Loucy (cell line): Measurements from ENCODE around the gene UBFD1.
A peak's percentile ranks its signal among the peaks of the same experiment; 100 is the strongest.

Experiments used
- H2AFZ ChIP-seq: fragments of 200-600 bp; sonication (generic); 2 replicates; pipeline ENCODE4 v1.6.0; 2016; ENCODE audit warnings: antibody characterized with exemption, mild to moderate bottlenecking, low read length, moderate library complexity
- H3F3A ChIP-seq: fragments of 200-600 bp; 2 replicates; pipeline ENCODE4 v1.6.0; 2016; ENCODE audit warnings: antibody characterized with exemption, low read depth, mild to moderate bottlenecking
- H3K27me3 ChIP-seq: fragments of 200-600 bp; sonication (generic); 2 replicates; pipeline ENCODE4 v1.6.1; 2014; ENCODE audit warnings: low read length, mild to moderate bottlenecking; ENCODE audit not compliant: insufficient read depth, poor library complexity, severe bottlenecking
- H3K36me3 ChIP-seq: fragments of 200-600 bp; sonication (generic); 2 replicates; pipeline ENCODE4 v1.6.1; 2016; ENCODE audit warnings: low read length; ENCODE audit not compliant: insufficient read depth
- H3K4me1 ChIP-seq: fragments of 200-600 bp; sonication (generic); 2 replicates; pipeline ENCODE4 v1.5.1; 2014; ENCODE audit warnings: low read length, mild to moderate bottlenecking; ENCODE audit not compliant: insufficient read depth, poor library complexity, severe bottlenecking
- H3K4me2 ChIP-seq: fragments of 200-600 bp; sonication (generic); 2 replicates; pipeline ENCODE4 v1.6.0; 2014; ENCODE audit warnings: antibody characterized with exemption, low read length, low read depth, mild to moderate bottlenecking; ENCODE audit not compliant: poor library complexity, severe bottlenecking
- H3K4me3 ChIP-seq: fragments of 200-600 bp; sonication (generic); 2 replicates; pipeline ENCODE4 v1.5.1; 2014; ENCODE audit warnings: low read length, mild to moderate bottlenecking, mixed read lengths; ENCODE audit not compliant: poor library complexity, severe bottlenecking
- H3K79me2 ChIP-seq: fragments of 200-600 bp; sonication (generic); 2 replicates; pipeline ENCODE4 v1.6.1; 2014; ENCODE audit warnings: low read length; ENCODE audit not compliant: insufficient read depth
- H3K9ac ChIP-seq: fragments of 200-600 bp; sonication (generic); 2 replicates; pipeline ENCODE4 v1.6.0; 2014; ENCODE audit warnings: mild to moderate bottlenecking, low read depth, low read length, moderate library complexity; ENCODE audit not compliant: poor library complexity, severe bottlenecking
- H3K9me2 ChIP-seq: fragments of 200-600 bp; sonication (generic); replicated peaks from 2 replicates; pipeline ENCODE4 v1.6.1; 2016; ENCODE audit warnings: low read depth, low read length, mixed read lengths
- H3K9me3 ChIP-seq: fragments of 200-600 bp; sonication (generic); 2 replicates; pipeline ENCODE4 v1.6.1; 2014; ENCODE audit warnings: mild to moderate bottlenecking, antibody characterized with exemption, low read length, low read depth; ENCODE audit not compliant: insufficient read depth
- H4K20me1 ChIP-seq: fragments of 200-600 bp; sonication (generic); 2 replicates; pipeline ENCODE4 v1.6.0; 2014; ENCODE audit warnings: antibody characterized with exemption, low read length, mild to moderate bottlenecking; ENCODE audit not compliant: insufficient read depth, poor library complexity, severe bottlenecking
- EZH2phosphoT487 ChIP-seq: fragments of 200-600 bp; IDR thresholded peaks from 2 replicates; pipeline ENCODE4 v1.6.1; 2018; ENCODE audit warnings: antibody characterized with exemption, mild to moderate bottlenecking, moderate library complexity, borderline replicate concordance
- TF ChIP-seq, protein P1 (sequence below): fragments of 200-600 bp; sonication (generic); conservative IDR thresholded peaks from 2 replicates; pipeline ENCODE4 v1.5.1; 2014; ENCODE audit warnings: mild to moderate bottlenecking, antibody characterized with exemption, low read length

Gene UBFD1

DNA sequence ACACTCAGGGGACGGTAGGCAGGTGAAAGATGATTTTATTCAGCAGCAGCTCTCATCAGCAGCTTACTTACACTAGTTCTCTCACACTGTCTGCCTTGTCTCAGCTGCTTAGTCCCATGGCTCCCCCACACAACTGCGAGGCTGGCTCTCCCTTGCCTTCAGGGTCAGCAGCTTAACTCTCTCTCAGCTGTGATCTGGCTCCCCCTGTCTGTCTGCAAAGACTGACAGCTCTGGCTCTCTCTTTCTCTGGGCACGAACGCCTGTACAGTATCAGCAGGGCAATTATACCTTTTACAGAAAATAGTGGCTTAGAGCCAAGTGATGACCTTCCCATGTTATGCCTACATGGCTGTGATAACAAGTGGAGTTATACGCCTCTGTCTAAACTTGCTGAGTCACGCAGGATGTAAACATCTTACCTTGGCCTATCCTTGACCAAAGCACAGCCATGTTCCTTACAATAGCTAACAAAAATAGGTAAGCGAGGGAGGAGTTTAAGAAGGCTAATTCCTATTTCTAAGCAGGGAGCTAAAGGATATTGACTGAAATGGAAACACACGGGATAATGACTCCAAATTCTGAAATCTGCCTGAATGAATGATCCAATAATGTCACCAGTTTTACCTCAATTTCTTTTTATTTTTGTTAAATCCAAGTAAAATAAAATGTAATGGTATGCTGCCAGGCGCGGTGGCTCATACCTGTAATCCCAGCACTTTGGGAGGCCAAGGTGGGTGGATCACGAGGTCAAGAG, 39.7 kb downstream of the UBFD1 start:
- no peaks in the 10 kb centered on the region for H3K27me3 ChIP-seq
- H3K79me2 ChIP-seq = peaks cover 36% of the 10 kb centered on the region
- H4K20me1 ChIP-seq = peaks cover 31% of the 10 kb centered on the region
- H3F3A ChIP-seq = no peaks in the 10 kb centered on the region
- H3K4me2 ChIP-seq = peak overlapping the region; percentile 72
- peaks cover 4% of the 10 kb centered on the region; the same call in 1 of the 2 replicates for H3K36me3 ChIP-seq
- peaks cover 9% of the 10 kb centered on the region for H3K4me1 ChIP-seq
- TF ChIP-seq EZH2phosphoT487 = no peak
- TF ChIP-seq, protein P1, sequence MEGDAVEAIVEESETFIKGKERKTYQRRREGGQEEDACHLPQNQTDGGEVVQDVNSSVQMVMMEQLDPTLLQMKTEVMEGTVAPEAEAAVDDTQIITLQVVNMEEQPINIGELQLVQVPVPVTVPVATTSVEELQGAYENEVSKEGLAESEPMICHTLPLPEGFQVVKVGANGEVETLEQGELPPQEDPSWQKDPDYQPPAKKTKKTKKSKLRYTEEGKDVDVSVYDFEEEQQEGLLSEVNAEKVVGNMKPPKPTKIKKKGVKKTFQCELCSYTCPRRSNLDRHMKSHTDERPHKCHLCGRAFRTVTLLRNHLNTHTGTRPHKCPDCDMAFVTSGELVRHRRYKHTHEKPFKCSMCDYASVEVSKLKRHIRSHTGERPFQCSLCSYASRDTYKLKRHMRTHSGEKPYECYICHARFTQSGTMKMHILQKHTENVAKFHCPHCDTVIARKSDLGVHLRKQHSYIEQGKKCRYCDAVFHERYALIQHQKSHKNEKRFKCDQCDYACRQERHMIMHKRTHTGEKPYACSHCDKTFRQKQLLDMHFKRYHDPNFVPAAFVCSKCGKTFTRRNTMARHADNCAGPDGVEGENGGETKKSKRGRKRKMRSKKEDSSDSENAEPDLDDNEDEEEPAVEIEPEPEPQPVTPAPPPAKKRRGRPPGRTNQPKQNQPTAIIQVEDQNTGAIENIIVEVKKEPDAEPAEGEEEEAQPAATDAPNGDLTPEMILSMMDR = peak; percentile 50
- no peaks in the 10 kb centered on the region for H3K9me3 ChIP-seq
- peak overlapping the region; percentile 92 for H3K9ac ChIP-seq
- peak overlapping the region; percentile 96 for H3K4me3 ChIP-seq
- H3K9me2 ChIP-seq = no peaks in the 10 kb centered on the region
- peak overlapping the region; percentile 98; the same call in 1 of the 2 replicates for H2AFZ ChIP-seq

DNA sequence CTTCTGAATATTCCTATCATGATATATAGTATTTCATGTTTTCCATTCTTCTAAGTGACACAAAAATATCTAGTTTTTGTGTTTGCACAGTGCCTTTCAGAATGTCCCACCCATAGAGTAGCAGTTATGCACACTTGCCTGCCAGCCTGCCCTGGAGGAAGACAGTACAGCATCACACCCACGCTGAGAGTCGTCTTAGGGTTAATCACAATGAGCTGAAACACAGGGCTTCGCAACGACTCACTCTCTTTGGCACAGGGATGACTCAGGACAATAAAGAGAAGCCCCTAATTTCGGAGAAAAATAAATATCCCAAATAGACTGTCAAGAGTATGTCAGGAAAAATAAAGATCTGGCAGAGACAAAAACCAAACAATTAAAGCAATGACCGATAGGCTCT, 50.2 kb downstream of the UBFD1 start:
- H3K4me3 ChIP-seq = no peak overlapping the region
- no peaks in the 10 kb centered on the region for H3K4me1 ChIP-seq
- no peaks in the 10 kb centered on the region for H3K9me3 ChIP-seq
- no peak overlapping the region for H2AFZ ChIP-seq
- H3K9me2 ChIP-seq = no peaks in the 10 kb centered on the region
- no peaks in the 10 kb centered on the region for H3K27me3 ChIP-seq
- H3K36me3 ChIP-seq = peaks cover 33% of the 10 kb centered on the region; the same call in 1 of the 2 replicates
- H4K20me1 ChIP-seq = no peaks in the 10 kb centered on the region
- H3F3A ChIP-seq = no peaks in the 10 kb centered on the region
- no peaks in the 10 kb centered on the region for H3K79me2 ChIP-seq
- no peak overlapping the region for H3K4me2 ChIP-seq
- no peak for TF ChIP-seq EZH2phosphoT487
- TF ChIP-seq, protein P1 = no peak
- no peak overlapping the region for H3K9ac ChIP-seq

DNA sequence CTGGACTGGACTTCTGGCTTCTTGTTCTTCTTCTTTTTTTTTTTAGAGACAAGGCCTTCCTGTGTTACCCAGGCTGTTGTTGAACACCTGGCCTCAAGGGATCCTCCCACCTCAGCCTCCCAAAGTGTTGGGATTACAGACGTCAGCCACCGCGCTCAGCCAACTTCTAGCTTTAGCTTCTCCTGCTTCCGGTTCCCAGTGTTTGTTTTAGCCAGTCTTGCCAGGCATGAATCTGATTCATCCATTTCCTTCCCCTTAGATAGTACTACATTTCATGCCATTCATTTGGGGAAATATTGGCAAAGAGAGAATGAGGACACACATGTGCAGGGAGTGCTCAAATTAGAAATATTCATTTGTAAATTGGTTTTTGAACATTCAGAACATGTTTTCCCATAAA, 50.7 kb downstream of the UBFD1 start:
- peaks cover 28% of the 10 kb centered on the region; the same call in 1 of the 2 replicates for H3K36me3 ChIP-seq

More for the DNA sequence above, 50.7 kb downstream of the UBFD1 start:
- Histone ChIP-seq H3K27me3 (no peaks in the 10 kb centered on the region), H3K9me2 (no peaks in the 10 kb centered on the region), H4K20me1 (no peaks in the 10 kb centered on the region), H3K4me2 (no peak overlapping the region), H3K9me3 (no peaks in the 10 kb centered on the region), H3K9ac (no peak overlapping the region), H3K4me3 (no peak overlapping the region), H3K4me1 (no peaks in the 10 kb centered on the region), H2AFZ (no peak overlapping the region), H3K79me2 (no peaks in the 10 kb centered on the region), H3F3A (no peaks in the 10 kb centered on the region)
- TF ChIP-seq, protein P1 = no peak
- no peak for TF ChIP-seq EZH2phosphoT487
